NCI-H2196 treated with DMSO at 0.1 percent for 48 hours (cell line): ENCODE data around the gene FRAT2.
"Not testable (repeated sequence)": the region's sequence is repeated elsewhere in the genome, so short reads cannot be mapped to it uniquely, and the experiment has no call there.

Experiments used
- DNase-seq: peaks from one replicate; lab custom pipeline; 2025; ENCODE audit not compliant: unreplicated experiment; lab: John Stamatoyannopoulos, UW

FRAT2 gene

GRCh38 chr10:97356918-97357317 lies 22.4 kb upstream of the FRAT2 start:
- DNase-seq: no peak

DNA sequence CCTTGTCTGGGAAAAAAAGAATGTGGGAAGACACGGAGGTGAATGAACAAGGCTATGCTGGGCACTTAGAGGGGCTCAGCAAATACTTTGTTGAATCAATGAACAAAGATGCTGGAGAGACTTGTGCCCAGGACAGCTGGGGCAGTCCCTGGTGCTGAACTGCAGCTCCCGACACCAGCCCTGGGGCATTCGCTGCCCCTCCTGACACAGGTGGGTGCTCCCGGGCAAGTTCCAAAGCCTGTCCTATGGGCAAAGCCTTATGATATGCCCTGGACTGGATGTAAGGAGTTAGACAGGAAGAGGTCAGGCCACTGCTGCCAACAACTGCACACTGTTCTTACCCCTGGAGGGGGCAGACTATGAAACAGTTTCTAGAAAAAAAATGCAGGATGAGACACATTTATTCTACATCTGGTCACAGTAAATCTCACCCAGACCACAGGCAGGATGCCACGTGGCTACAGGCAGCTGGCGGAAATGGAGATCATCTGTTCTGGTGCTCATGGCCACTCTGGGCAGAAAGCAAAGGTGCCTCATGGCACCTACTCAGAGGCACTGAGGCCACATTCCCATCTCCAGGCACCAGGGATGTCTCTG lies 21.9 kb upstream of the FRAT2 start:
- DNase-seq: no peak

DNA sequence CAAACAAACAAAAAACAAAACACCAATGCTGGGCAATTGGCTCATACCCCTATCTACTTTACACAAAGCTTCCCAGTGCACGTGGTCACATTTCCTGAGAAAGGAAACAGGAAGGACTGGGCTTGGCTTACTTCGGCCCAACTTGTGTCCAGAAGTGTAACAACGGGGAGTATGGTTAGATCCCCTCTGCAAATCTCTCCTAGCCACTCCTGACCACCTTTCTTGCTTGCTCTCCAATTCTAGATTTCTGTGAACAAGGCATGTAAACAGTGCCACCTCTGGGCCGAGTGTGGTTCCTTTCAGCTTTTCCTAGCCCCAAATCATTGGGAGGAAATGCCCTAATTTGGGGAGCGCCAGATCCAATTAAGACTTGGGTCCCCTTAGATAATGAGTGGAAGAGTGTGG lies 21.0 kb upstream of the FRAT2 start:
- DNase-seq: no peak

DNA sequence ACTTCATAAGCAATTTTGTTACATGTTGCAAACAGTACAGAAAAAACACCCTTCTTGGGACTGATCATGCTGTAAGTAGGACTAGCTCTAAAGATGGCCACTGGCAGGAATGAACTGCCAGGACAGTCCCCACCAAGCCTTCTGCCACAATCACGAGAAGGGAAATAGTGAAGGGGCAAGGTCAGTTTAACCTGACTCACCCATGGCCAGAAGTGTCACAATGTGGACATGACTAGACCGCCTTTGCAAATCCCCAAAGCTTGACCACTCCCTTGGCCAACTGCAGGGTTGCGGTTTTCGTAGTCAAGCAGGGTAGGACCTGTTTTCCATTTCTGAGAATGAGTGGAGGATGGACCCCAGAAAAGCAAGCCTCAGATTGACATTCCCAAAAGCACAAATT lies 19.4 kb upstream of the FRAT2 start:
- no peak for DNase-seq

DNA sequence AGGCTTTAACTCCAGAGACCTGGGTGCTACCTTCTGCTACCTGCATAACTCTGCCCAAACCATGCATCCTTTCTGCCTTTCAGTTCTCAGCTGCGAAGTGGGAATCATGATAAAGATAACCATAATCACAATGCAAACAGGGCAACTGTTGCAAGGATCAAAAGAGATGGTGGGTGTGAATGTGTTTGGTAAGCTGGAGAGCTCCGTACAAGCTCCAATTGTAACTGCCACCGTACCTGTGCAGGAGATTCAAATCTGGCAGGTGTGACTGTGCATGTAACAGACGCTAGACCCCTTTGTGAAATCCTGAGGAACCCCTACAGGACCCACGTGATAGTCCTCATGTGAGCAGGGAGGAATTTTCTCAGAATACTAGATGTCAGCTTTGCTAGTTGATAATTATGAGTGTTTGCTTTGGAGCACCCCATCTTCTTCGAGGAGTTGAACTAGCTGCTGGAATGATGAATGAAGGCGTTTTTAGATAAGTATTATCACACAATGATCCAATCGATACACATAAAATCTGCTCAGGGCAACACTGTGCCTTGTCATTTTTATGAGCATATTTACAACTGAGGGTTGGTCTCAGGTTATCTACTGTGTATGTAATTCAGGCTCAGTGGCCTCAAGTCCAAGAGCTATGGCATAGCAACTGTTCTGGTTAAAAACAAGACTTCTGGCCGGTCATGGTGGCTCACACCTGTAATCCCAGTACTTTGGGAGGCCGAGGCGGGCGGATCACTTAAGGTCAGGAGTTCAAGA lies 15.4 kb upstream of the FRAT2 start:
- no peak for DNase-seq

- DNase-seq: no peak
Measured at GRCh38 chr10:97347317-97347716, 12.8 kb upstream of the FRAT2 start.

DNA sequence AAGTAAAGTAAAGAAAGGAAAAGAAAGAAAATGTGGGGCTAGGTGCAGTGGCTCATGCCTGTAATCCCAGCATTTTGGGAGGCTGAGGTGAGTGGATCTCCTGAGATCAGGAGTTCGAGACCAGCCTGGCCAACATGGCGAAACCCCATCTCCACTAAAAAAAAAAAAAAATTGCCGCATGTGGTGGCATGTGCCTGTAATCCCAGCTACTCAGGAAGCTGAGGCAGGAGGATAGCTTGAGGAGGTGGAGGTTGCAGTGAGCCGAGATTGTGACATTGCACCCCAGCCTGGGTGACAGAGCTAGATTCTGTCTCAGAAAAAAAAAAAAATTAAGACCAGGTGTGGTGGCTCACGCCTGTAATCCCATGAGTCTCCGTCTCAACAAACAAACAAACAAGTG lies 9.1 kb upstream of the FRAT2 start:
- not testable (repeated sequence) for DNase-seq

DNA sequence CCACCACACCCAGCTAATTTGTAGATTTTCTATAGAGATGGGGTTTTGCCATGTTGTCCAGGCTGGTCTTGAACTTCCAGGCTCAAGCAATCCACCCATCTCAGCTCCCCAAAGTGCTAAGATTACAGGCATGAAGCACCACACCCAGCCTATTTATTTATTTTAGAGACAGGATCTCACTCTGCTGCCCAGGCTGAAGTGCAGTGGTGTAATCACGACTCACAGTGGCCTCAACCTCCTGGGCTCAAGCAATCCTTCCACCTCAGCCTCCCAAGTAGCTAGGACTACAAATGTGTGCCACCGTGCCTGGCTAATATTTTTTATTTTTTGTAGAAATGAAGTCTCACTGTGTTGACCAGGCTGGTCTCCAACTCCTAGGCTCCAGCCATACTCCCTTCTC lies 6.9 kb upstream of the FRAT2 start:
- no peak for DNase-seq

- DNase-seq: no peak
Measured at GRCh38 chr10:97338041-97338440, 3.5 kb upstream of the FRAT2 start.

GRCh38 chr10:97336942-97337831 lies 2.7 kb upstream of the FRAT2 start:
- no peak for DNase-seq

DNA sequence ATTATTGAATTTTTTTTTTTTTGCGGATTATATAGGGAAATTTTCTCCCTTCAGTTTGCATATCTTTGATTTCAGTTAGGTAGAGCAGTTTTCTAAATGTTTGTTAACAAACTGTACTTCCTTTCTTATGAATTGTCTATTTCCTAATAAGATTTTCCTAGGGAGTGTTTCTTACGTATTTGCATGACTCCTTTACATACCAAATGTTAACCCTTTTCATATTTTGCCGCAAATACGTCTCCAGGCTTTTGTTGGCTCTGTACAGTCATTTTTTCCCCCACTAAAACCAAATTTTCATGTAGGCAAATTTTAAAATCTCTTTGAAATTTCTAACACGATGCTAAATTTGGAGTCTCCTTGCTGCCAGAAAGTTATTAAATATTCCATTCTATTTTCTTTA lies 1.9 kb upstream of the FRAT2 start:
- no peak for DNase-seq

- no peak for DNase-seq
Measured at GRCh38 chr10:97336006-97336405, 1.5 kb upstream of the FRAT2 start.

DNA sequence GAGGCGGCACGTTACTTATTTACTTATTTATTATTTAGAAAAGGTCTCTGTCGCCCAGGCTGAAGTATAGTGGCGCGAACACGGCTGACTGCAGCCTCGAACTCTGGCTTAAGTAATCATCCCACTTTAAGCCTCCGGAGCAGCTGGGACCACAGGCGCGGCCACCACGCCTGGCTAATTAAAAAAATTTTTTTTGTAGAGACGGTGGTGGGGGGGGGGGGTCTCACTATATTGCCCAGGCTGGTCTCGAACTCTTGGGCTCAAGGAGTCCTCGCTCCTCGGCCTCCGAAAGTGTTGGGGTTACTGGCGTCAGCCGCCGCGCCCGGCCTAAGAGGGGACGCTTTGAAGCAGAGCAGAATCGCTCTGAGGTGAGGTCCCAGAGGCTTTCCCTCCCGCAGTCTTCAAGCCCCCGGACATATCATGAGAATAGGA lies 675 bp upstream of the FRAT2 start:
- no peak for DNase-seq

- no peak for DNase-seq
Measured at GRCh38 chr10:97333601-97334369, 744 bp downstream of the FRAT2 start.

GRCh38 chr10:97333351-97333600 lies 1.3 kb downstream of the FRAT2 start:
- no peak for DNase-seq

DNA sequence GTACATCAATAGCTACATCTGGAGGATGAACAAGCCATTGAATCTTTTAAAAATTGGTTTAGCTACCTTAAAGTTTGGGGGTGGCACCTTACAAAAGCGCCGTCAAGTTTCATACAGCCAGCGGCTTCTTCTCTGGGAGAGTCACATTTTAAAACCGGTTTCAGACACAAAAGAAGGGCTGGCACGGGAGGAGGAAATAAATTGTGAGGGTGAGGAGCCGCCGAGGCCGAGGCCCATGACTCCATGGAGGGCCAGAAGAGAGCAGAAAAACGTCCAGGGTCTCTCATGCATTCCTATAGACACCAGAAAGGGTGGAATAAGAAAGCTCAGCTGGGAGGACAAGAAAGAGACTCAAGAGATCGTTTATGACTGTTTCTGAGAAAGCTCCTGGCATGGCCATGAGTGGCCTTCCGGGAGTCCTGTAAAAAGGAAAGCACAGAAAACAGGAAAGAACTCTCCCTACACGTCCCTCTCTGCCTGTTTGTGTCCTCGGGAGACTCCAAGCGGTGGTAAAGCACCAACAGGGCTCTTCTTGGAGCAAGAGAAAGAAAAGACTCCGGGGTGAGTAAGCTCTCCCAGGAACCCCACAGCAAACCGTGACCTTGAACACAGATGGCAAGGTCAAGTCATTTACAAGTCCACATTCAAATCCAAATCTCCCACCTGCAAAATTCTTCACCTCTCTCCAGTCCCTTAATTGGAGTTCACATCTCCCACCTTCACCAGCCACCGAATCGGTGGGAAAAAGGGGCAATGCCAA lies 1.8 kb downstream of the FRAT2 start:
- no peak for DNase-seq

GRCh38 chr10:97331153-97331703 lies 3.3 kb downstream of the FRAT2 start:
- DNase-seq: no peak

DNA sequence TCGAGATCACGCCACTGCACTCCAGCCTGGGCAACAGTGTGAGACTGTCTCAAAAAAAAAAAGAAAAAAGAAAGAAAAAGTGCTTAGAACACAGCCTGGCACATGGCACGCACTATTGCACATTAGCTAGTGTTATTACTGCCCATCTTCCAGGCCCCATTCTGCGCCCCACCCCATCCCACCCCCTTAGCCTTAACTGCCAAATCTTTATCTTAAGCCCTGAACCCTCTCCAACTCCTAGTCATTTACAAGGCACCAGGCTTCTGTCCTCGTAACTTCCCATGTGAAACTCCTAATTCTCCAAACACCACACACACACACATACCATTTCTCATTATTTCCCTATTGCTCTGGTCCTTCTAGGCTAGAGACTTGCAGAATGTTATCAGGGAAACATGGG lies 4.8 kb downstream of the FRAT2 start:
- DNase-seq: no peak

GRCh38 chr10:97328646-97329453 lies 5.7 kb downstream of the FRAT2 start:
- DNase-seq: no peak
